HG03469 (cell line): ENCODE results near the gene POU2F2.

Experiments
- ATAC-seq: cut with Tn5 transposase; IDR thresholded peaks from one replicate; pipeline ENCODE4 v1.9.1; 2021; ENCODE audit warnings: mild to moderate bottlenecking, moderate library complexity, moderate number of reproducible peaks; ENCODE audit not compliant: unreplicated experiment

POU2F2 gene

DNA sequence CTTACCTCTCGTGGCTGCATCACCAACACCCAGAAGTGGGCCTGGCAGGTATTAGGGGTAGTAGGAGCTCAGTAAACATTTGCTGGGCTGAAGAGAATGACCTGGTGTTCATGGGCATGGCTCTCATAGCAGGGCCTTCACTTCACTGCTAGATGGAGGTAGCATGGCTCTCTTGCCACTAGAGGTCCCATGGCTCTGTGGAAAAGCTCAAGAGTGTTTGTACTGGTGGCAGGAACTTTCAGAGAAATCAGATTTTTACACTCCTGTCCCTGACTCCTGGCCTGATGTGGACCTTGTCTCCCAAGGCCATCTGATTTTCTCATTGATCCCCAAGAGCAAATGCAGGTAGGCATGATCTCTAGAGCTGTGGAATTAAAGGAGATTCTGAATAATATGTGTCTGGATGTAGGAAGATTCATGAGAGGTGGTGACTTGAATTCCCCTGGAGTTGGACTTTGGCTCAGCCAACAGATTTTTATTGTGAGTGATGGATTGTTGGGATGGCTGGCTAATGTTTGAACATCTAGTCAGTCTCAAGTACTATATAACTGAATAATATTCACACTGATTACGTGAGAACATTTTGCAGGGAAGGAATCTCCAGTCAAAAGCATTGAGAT lies 50.6 kb downstream of the POU2F2 start:
- no peak for ATAC-seq

- no peak for ATAC-seq
Measured at GRCh38 chr19:42080764-42081375, 51.4 kb downstream of the POU2F2 start.

DNA sequence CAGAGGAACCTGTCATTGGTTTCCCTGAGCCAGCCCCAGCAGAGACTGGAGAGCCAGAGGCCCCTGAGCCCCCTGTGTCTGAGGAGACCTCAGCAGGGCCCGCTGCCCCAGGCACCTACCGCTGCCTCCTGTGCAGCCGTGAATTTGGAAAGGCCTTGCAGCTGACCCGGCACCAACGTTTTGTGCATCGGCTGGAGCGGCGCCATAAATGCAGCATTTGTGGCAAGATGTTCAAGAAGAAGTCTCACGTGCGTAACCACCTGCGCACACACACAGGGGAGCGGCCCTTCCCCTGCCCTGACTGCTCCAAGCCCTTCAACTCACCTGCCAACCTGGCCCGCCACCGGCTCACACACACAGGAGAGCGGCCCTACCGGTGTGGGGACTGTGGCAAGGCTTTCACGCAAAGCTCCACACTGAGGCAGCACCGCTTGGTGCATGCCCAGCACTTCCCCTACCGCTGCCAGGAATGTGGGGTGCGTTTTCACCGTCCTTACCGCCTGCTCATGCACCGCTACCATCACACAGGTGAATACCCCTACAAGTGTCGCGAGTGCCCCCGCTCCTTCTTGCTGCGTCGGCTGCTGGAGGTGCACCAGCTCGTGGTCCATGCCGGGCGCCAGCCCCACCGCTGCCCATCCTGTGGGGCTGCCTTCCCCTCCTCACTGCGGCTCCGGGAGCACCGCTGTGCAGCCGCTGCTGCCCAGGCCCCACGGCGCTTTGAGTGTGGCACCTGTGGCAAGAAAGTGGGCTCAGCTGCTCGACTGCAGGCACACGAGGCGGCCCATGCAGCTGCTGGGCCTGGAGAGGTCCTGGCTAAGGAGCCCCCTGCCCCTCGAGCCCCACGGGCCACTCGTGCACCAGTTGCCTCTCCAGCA lies 52.1 kb downstream of the POU2F2 start:
- ATAC-seq, result no peak

- ATAC-seq, result no peak
Measured at GRCh38 chr19:42079276-42079669, 53.0 kb downstream of the POU2F2 start.

DNA sequence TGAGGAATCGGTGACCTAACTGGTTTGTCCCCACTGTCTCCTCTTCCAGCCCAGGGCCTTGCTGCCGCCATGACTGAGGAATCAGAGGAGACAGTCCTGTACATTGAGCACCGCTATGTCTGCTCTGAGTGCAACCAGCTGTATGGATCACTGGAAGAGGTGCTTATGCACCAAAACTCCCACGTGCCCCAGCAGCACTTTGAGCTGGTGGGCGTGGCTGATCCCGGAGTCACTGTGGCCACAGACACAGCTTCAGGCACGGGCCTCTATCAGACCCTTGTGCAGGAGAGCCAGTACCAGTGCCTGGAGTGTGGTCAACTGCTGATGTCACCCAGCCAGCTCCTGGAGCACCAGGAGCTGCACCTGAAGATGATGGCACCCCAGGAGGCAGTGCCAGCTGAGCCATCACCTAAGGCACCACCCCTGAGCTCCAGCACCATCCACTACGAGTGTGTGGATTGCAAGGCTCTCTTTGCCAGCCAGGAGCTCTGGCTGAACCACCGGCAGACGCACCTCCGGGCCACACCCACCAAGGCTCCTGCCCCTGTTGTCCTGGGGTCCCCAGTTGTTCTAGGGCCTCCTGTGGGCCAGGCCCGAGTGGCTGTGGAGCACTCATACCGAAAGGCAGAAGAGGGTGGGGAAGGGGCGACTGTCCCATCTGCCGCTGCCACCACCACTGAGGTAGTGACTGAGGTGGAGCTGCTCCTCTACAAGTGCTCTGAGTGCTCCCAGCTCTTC lies 53.5 kb downstream of the POU2F2 start:
- ATAC-seq, result no peak

DNA sequence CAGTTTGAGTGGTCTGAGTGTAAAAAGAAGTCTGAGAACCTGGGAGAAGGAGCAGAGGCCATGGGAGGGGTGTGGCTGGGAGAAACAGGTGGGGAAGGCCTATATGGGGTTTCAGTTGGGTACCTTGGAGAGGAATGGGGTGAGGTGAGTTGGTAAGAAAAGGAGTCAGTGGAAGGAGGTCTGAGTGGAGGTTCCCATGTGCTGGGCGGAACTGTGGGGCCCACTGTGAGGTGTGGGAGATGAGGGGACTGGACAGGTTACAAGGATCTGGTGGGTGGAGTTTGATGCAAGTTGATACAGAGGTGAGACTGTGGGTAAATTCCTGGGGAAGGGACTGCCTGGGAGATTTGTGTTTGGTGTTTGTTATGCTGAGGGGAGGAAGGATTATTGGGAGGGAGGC lies 54.2 kb downstream of the POU2F2 start:
- no peak for ATAC-seq

DNA sequence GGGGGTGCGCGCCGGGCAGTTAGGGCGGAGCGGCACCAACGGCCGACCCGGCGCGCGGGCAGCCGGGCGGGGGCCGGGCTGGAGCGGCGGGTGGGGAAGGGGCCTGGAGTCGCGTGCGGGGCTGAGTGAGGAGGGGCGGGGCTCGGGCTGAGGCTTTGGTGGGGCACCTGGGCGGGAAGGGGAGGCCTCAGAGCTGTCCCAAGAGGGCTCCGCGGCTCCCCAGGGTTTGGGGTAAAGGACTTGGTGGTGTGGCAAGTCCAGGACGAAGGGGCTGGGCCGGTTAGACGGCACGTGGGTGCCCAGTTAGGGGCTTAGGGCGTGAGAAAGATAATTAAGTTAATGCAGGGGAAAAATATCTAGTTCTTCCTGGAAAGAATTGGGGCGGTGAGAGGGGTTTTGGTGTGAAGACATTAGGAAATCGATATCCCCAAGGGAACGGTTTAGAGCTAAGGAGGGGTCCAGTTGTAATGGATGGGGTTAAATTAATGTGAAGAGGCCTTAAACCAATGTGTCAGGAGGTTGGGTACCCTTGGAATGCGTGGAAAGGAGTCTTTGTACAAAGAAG lies 55.8 kb downstream of the POU2F2 start:
- ATAC-seq, result no peak

DNA sequence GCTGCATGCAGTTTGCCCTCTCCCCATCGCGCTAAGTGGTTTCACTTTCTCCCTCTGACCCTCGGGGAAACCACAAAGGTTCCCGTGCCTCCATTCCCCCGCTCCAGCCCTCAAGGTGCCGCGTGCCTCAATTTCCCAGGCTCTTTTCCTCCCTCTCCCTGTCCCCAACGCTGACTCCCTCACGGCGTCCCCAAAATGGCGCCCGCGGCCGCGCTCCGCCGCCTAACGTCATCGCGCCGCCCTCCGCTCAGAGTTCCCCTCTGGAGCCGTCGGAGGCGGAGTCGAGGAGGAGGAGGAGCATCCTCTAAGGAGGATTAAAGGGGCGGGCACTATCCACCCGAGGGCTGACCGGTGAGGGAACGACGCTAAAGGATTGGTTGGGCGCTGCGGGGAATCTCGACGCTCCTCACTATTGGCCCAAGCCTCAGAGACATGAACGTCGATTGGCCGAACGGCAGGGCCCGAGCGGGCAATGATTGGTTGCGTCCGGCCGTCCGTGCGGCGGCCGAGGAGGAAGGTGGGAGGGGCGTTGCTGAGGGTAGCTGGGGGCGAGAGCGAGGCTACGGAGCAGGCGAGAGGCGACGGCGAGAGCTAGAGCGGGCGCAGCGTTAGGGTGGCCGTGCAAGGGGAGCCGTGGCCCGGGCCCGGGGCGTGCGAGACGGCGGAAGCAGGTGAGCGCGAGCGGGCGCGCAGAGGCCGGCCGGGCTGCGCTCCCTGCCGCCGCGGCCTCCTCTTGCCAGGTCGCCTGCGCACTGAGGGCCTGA lies 56.4 kb downstream of the POU2F2 start, which contains the start of gene ZNF574:
Gene ZNF574, plus strand, starts transcription at position 551 of the 764 bp plus-strand sequence. CDS start 2,441 bp downstream, outside the sequence.
- ATAC-seq, result peak; percentile 85

DNA sequence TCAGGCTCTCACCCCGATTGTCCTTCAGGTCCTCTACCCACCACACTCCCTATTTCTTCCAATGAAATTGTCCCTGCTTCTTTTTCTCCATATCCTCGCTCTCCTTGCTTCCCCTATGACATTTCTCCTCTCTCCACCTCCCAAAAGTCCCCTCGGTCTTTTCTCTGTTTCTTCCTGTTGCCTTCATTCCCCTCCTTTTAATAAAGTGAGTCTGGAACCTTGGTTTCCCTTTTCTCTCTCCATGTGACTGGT lies 57.0 kb downstream of the POU2F2 start:
- no peak for ATAC-seq

DNA sequence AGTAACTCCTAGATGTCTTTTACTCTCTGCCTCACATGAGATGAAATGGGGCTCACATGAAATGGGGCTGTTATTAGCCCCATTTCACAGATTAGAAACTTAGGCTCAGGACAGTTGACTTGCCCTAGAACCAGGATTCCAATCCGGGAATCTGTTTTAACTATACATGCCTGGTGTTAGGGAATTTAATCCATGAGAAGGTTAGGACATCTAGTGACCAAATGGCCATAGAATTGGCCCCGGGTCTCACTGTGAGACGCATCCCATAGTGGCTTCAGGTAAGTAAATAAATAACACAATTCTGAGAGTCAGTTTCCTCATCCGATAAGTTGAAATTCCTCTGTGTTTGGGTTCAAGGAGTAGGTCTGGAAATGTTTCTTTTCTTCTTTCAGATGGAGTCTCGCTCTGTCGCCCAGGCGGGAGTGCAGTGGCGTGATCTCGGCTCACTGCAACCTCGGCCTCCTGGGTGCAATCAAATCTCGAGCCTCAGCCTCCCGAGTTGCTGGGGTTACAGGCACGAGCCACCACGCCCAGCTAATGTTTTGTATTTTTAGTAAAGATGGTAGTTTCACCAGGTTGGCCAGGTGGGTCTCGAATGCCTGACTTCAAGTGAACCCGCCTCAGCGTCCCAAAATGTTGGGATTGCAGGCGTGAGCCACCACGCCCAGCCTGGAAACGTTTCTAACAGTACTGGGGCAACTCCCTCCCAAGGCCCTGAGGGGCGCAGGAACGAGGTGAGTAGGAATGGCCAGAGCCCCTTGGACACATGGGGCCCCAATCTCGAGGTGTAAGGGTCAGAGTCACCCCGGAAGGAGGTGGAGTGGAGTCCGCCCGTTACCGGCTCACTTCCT lies 57.5 kb downstream of the POU2F2 start:
- no peak for ATAC-seq

DNA sequence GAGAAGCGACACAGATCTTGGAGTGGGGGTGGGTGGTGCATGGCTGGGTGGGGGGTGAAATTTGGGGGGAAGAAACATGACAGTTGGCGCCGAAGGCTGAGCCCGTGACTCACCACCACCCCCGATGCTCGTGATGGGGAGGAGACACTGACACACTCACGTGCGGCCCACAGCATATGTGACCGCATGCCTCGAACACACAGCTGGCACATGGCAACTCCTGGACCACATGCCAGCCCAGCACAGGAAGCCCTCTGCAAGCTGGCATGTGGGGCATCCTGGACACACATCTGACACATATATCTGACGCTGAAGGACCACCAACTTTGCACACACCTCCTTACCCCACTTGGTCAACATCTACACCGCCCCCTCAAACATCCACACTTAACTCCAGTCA lies 61.0 kb downstream of the POU2F2 start:
- ATAC-seq, result no peak

- ATAC-seq, result no peak
Measured at GRCh38 chr19:42069619-42070351, 62.5 kb downstream of the POU2F2 start, which contains the start of gene GRIK5. Gene GRIK5, minus strand, starts transcription at chr19:42070206. Its CDS starts 4,436 bp downstream, at chr19:42065770.

DNA sequence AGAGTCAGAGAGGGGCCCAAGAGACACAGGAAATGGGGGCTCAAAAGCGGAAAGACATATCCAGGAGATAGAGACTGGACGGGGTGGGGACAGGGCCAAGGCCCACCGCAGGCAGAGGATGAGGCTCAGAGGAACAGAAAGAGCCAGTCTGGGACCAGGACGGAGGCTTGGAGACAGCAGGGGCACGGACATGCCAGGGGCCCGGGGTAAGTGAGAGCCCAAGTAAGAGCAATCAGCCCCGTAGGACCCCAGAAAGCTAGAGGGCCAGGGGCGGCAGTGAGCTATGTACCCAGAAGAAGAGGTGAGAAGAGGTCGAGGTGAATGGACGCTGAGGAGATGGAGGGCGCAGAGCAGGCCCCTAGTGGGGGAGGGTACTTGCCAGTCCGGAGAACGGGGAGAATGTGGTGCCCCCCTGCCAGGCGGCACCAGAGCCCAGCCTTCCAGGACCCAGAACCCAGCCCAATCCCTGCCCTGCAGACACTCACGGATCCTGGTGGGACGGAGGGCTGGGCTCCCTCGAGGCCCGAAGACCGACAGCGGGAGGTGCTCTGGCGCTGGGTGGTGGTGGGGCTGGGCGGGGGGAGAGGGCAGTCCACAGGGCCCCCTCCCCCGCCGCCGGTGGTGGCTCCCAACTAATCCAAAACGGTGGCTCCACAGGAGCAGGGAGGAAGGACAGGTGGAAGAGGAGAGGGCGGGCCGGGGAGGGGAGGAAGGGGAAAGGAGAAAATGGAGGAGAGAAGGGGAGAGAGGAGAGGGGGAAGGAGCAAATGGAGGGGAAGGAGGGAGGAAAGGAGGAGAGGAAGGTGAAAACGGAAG lies 63.3 kb downstream of the POU2F2 start:
- ATAC-seq, result no peak

DNA sequence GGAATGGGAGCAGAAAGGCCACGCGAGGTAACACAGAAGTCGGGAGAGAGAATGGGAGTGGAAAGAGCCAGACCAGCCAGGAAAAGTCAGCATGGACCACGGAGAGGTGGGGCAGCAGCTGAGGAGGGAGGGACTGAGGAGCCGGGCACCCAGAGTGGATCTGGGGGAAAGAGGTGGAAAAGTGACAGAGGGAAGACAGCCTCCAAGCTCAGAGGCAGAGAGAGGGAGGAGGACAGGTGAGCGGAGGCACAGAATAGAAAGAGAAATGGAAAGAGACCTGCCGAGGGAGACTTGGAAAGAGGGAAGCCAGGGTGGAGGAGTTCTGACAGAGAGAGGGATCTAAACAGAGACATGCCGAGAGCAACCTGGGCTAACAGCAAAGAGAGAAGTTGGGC lies 63.9 kb downstream of the POU2F2 start:
- ATAC-seq, result no peak

GRCh38 chr19:42067315-42067888 lies 64.8 kb downstream of the POU2F2 start:
- ATAC-seq, result no peak

DNA sequence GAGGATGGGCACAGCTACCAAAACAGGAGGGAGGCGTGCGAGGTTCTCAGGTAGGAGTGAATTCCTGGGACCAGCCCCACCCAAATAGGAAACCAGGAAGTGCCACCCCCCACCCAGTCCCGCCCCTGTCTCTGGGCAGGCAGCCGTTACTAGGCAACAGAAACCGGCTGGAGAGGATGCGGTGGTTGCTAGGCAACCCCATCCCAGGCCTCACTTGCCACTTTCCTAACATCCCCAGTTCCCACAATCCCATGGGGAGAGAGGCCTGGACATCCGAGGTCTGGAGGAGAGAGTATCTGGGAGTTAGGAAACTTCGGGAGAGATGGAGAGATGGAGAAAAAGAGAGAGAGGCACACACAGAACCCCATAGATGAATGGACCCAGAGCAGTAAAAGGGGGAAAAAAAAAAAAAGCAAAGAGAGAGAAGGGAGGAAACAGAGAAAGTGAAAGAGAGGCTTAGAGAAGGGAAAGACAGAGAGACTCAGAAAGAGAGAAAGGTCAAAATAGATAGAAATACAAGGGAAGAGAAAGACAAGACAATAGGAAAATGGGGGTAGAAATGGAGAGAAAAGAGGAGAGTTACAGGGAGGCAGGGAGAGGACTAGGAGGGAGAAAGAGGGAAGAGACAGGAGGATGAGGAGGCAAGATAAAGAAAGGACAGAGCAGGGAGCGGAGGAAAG lies 66.0 kb downstream of the POU2F2 start:
- no peak for ATAC-seq

DNA sequence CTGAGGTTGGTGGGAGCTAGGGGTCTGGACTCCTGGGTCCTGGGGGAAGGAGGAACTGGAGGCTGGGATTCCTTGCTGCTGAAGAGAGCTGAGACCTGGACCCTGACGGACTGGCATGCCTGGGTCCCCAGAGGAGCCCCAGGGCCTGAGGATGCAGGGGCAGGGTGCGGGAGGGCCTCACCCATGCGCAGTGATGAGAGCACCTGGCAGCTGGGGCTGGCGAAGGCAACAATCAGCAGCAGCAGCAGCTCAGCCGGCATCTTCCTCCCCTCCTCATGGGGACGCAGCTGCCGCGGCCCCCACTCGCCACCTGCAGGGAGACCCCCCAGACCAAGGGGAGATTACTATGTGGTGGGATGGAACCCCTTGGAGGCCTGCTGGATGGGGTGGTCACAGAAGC lies 66.7 kb downstream of the POU2F2 start:
- ATAC-seq, result no peak
